ENCODE results near the gene ADORA2A.

Gene ADORA2A

GRCh38 chr22:24404561-24405275, 22.7 kb upstream of the ADORA2A start:
- DNase-seq: no peak

- no peak for DNase-seq
Observed at GRCh38 chr22:24405631-24406321, 21.6 kb upstream of the ADORA2A start.

GRCh38 chr22:24406322-24407277, 20.8 kb upstream of the ADORA2A start:
- DNase-seq: no peak

GRCh38 chr22:24407278-24407665, 20.1 kb upstream of the ADORA2A start:
- no peak for DNase-seq

- DNase-seq: no peak
Observed at GRCh38 chr22:24407884-24408283, 19.5 kb upstream of the ADORA2A start.

- no peak for DNase-seq
Observed at GRCh38 chr22:24408630-24409029, 18.8 kb upstream of the ADORA2A start.

- no peak for DNase-seq
Observed at GRCh38 chr22:24409707-24410106, 17.7 kb upstream of the ADORA2A start.

- no peak for DNase-seq
Observed at GRCh38 chr22:24410110-24410856, 17.1 kb upstream of the ADORA2A start.

GRCh38 chr22:24411256-24412004, 16.0 kb upstream of the ADORA2A start:
- DNase-seq: no peak

GRCh38 chr22:24412274-24412673, 15.1 kb upstream of the ADORA2A start:
- DNase-seq: no peak

GRCh38 chr22:24413271-24413670, 14.1 kb upstream of the ADORA2A start:
- no peak for DNase-seq

GRCh38 chr22:24413736-24414385, 13.5 kb upstream of the ADORA2A start:
- peak; percentile 2 for DNase-seq

- peak; percentile 4 for DNase-seq
Observed at GRCh38 chr22:24414523-24414922, 12.9 kb upstream of the ADORA2A start.

GRCh38 chr22:24414984-24415945, 12.1 kb upstream of the ADORA2A start:
- DNase-seq: peak; percentile 25

GRCh38 chr22:24416095-24416494, 11.3 kb upstream of the ADORA2A start:
- DNase-seq: peak; percentile 22

- peak; percentile 6 for DNase-seq
Observed at GRCh38 chr22:24416611-24417010, 10.8 kb upstream of the ADORA2A start.

GRCh38 chr22:24417200-24417599, 10.2 kb upstream of the ADORA2A start:
- peak; percentile 31 for DNase-seq

- DNase-seq: peak; percentile 18
Observed at GRCh38 chr22:24417901-24418641, 9.3 kb upstream of the ADORA2A start.

GRCh38 chr22:24418786-24419474, 8.5 kb upstream of the ADORA2A start:
- peak; percentile 33 for DNase-seq
